ENCODE measurements around the gene MRTFB.

The MRTFB gene

GRCh38 chr16:14077918-14078317 is 6.8 kb downstream of the MRTFB start:
- TF ChIP-seq GLIS3 (CRISPR knock-in tag; IDR thresholded peaks at IDR 0.05) (no peak), TOX (CRISPR knock-in tag; IDR thresholded peaks at IDR 0.05; ENCODE audit: borderline replicate concordance) (no peak), ARNTL (CRISPR knock-in tag; IDR thresholded peaks at IDR 0.05; ENCODE audit: borderline replicate concordance, low read depth) (no peak), ZNF70 (CRISPR knock-in tag; IDR thresholded peaks at IDR 0.05) (no peak), BACH2 (CRISPR knock-in tag; IDR thresholded peaks at IDR 0.05; ENCODE audit: borderline replicate concordance) (no peak), ZC3H10 (CRISPR knock-in tag; IDR thresholded peaks at IDR 0.05) (no peak), RARB (CRISPR knock-in tag; IDR thresholded peaks at IDR 0.05) (no peak), ZFP30 (CRISPR knock-in tag; IDR thresholded peaks at IDR 0.05) (no peak), CREB5 (CRISPR knock-in tag; IDR thresholded peaks at IDR 0.05; ENCODE audit: low read depth) (no peak), TCF4 (CRISPR knock-in tag; IDR thresholded peaks at IDR 0.05; ENCODE audit: borderline replicate concordance) (no peak), ESRRG (CRISPR knock-in tag; IDR thresholded peaks at IDR 0.05) (no peak), ZNF565 (CRISPR knock-in tag; conservative IDR thresholded peaks at IDR 0.05; ENCODE audit: low read depth) (no peak), SNAI2 (CRISPR knock-in tag; IDR thresholded peaks at IDR 0.05) (no peak), PPARA (CRISPR knock-in tag; IDR thresholded peaks at IDR 0.05; ENCODE audit: borderline replicate concordance) (no peak), CSRNP3 (CRISPR knock-in tag; IDR thresholded peaks at IDR 0.05) (no peak), CSDC2 (CRISPR knock-in tag; IDR thresholded peaks at IDR 0.05) (no peak), ISL1 (CRISPR knock-in tag; IDR thresholded peaks at IDR 0.05) (no peak)
- TF ChIP-seq, protein P1, sequence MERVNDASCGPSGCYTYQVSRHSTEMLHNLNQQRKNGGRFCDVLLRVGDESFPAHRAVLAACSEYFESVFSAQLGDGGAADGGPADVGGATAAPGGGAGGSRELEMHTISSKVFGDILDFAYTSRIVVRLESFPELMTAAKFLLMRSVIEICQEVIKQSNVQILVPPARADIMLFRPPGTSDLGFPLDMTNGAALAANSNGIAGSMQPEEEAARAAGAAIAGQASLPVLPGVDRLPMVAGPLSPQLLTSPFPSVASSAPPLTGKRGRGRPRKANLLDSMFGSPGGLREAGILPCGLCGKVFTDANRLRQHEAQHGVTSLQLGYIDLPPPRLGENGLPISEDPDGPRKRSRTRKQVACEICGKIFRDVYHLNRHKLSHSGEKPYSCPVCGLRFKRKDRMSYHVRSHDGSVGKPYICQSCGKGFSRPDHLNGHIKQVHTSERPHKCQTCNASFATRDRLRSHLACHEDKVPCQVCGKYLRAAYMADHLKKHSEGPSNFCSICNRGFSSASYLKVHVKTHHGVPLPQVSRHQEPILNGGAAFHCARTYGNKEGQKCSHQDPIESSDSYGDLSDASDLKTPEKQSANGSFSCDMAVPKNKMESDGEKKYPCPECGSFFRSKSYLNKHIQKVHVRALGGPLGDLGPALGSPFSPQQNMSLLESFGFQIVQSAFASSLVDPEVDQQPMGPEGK (CRISPR knock-in tag; IDR thresholded peaks at IDR 0.05; ENCODE audit: borderline replicate concordance): no peak
- TF ChIP-seq, protein P2, sequence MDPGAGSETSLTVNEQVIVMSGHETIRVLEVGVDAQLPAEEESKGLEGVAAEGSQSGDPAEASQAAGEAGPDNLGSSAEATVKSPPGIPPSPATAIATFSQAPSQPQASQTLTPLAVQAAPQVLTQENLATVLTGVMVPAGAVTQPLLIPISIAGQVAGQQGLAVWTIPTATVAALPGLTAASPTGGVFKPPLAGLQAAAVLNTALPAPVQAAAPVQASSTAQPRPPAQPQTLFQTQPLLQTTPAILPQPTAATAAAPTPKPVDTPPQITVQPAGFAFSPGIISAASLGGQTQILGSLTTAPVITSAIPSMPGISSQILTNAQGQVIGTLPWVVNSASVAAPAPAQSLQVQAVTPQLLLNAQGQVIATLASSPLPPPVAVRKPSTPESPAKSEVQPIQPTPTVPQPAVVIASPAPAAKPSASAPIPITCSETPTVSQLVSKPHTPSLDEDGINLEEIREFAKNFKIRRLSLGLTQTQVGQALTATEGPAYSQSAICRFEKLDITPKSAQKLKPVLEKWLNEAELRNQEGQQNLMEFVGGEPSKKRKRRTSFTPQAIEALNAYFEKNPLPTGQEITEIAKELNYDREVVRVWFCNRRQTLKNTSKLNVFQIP (CRISPR knock-in tag; IDR thresholded peaks at IDR 0.05; ENCODE audit: borderline replicate concordance, low read depth): no peak
- ATAC-seq: no peak

GRCh38 chr16:14086477-14086876 is 15.4 kb downstream of the MRTFB start:
- ATAC-seq: no peak
- TF ChIP-seq ISL1 (CRISPR knock-in tag; IDR thresholded peaks at IDR 0.05) (no peak), TCF4 (CRISPR knock-in tag; IDR thresholded peaks at IDR 0.05; ENCODE audit: borderline replicate concordance) (no peak), TOX (CRISPR knock-in tag; IDR thresholded peaks at IDR 0.05; ENCODE audit: borderline replicate concordance) (no peak), OSR1 (CRISPR knock-in tag; IDR thresholded peaks at IDR 0.05) (no peak), ZNF565 (CRISPR knock-in tag; conservative IDR thresholded peaks at IDR 0.05; ENCODE audit: low read depth) (no peak), ZFP3 (CRISPR knock-in tag; IDR thresholded peaks at IDR 0.05) (no peak), TSHZ2 (CRISPR knock-in tag; IDR thresholded peaks at IDR 0.05) (no peak), ARNTL (CRISPR knock-in tag; IDR thresholded peaks at IDR 0.05; ENCODE audit: borderline replicate concordance, low read depth) (no peak)
- TF ChIP-seq, protein P2 (CRISPR knock-in tag; IDR thresholded peaks at IDR 0.05; ENCODE audit: borderline replicate concordance, low read depth): no peak
